Choroid plexus epithelial cell (primary cell): ENCODE measurements around the gene RYK.

Source experiments
- DNase-seq: peaks from one replicate; pipeline ENCODE4 v3.0.0-alpha.2; 2010; ENCODE audit warnings: low read depth
- H3K4me3 ChIP-seq: 2 replicates; pipeline ENCODE4 v1.5.1; 2011; ENCODE audit warnings: low read depth, mild to moderate bottlenecking, control low read depth, low read length, moderate library complexity
- CTCF ChIP-seq: conservative IDR thresholded peaks from 2 replicates; pipeline ENCODE4 v1.5.1; 2011; ENCODE audit warnings: low read depth, mild to moderate bottlenecking, control low read depth, inconsistent platforms, low read length, moderate library complexity

RYK gene

GRCh38 chr3:134155446-134155845 is 95.2 kb downstream of the RYK start:
- no peak for TF ChIP-seq CTCF
- no peak for DNase-seq
- no peak overlapping the region for H3K4me3 ChIP-seq

- no peak for DNase-seq
- TF ChIP-seq CTCF, result no peak
- no peak overlapping the region for H3K4me3 ChIP-seq
Measured at GRCh38 chr3:134153761-134154160, 96.9 kb downstream of the RYK start.

GRCh38 chr3:134150476-134150875 is 100.2 kb downstream of the RYK start:
- DNase-seq, result no peak
- TF ChIP-seq CTCF, result no peak

GRCh38 chr3:134149286-134149685 is 101.4 kb downstream of the RYK start:
- peak; percentile 51 for DNase-seq
- no peak for TF ChIP-seq CTCF
- H3K4me3 ChIP-seq, result no peak overlapping the region

More at GRCh38 chr3:134150476-134150875, 100.2 kb downstream of the RYK start:
- no peak overlapping the region for H3K4me3 ChIP-seq

- TF ChIP-seq CTCF, result no peak
- DNase-seq, result no peak
- no peak overlapping the region for H3K4me3 ChIP-seq
Measured at GRCh38 chr3:134148534-134148933, 102.1 kb downstream of the RYK start.

- no peak for DNase-seq
- no peak overlapping the region for H3K4me3 ChIP-seq
- TF ChIP-seq CTCF, result no peak
Measured at GRCh38 chr3:134147411-134147810, 103.2 kb downstream of the RYK start.

GRCh38 chr3:134146666-134147065 is 104.0 kb downstream of the RYK start:
- H3K4me3 ChIP-seq, result no peak overlapping the region
- DNase-seq, result no peak
- no peak for TF ChIP-seq CTCF
